ENCODE measurements around the gene ADD1.

ADD1 gene

DNA sequence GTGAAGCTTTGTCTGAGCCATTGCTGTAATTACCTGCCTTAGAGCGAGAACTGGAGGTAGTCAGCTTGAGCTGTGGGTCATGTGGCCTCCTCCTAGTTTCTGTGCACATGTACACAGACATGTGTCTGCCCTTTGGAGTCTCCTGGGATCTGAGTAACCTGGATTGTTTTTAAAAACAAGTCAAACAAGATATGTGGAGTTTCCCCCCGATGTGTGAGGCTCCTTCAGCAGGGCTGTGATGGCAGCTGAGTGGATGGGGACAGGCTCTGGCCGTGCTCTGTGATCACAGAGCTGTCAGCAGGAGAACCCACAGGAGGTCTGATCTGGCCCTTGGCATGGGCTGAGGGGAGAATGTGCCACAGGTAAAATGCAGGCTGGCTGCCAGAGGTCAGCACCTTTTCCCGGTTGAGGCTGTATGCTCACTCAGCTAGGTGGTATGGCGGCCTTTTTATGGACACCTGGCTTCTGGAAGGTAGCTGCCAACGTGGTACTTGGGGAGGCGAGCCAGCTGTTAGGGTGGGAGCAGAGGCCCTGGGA is 81.2 kb downstream of the ADD1 start:
- FAIRE-seq: no peak

DNA sequence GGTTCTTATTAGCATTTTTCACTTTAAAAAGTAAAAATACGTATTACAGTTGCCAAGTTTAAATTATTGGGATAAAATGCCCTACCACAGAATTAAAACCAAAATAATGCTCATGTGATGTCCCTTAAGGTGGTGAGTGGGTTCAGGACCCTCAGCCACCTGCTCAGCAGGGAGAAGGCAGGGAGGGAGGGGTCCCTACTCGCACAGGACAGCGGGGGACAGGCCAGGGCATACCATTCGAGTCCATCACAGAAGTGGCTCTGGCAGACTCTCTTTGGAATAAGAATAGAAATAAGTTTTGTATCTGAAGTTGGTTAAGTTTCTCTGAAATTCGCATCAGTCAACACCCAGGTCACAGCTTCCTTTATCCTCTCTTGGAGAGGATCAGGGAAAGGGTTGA is 81.9 kb downstream of the ADD1 start:
- FAIRE-seq: no peak

GRCh38 chr4:2925931-2926860 is 82.6 kb downstream of the ADD1 start:
- no peak for FAIRE-seq

DNA sequence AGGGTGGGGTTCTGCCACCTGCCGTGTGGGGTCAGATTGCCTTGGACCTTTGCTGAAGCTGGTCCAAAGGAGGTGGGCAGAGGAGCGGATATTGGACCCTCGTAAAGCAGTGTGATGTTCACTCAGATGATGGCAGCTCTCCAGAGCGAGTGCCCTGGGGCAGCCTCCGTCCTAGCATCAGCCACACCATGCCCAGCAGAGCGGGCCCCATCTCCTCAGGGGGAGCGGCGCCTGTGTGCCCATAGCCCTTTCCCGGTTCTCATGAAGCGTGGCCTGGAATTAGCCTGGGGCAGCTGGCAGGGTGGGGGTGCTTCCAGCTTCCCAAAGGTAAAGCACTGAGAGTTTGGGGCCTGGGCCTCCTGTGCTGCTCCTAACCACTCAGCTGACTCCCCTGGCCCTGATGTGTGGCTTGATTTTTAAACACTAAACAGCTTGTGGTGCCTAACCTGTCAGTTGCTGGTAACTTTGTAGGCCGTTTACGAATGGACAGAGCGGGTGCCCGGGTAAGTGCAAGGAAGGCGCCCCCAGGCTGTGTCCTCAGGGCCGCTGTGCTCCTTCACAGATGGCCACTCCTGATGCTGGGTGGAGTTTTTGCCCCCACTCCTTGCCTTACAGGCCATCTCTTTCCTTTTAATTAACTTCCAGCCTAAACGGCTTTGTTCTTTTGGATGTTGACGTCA is 83.5 kb downstream of the ADD1 start:
- FAIRE-seq: no peak

DNA sequence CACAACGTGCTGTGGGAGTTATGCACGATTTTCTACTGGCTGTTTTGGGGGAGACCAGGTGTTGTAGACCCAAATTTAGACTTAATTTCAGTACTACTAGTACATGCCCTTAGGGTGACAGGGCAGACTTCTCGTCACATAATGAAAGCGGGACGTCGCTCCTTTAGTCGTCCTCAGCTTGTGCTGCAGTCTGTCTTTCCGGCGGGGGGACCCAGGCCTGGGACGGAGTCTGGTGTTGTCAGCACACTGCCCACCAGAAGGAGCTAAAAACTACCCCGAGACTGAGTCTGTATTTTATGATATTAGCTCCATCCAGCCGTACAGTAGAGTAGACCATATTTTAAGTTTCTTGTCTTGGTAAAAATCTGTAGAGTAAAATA is 84.0 kb downstream of the ADD1 start:
- FAIRE-seq: no peak

DNA sequence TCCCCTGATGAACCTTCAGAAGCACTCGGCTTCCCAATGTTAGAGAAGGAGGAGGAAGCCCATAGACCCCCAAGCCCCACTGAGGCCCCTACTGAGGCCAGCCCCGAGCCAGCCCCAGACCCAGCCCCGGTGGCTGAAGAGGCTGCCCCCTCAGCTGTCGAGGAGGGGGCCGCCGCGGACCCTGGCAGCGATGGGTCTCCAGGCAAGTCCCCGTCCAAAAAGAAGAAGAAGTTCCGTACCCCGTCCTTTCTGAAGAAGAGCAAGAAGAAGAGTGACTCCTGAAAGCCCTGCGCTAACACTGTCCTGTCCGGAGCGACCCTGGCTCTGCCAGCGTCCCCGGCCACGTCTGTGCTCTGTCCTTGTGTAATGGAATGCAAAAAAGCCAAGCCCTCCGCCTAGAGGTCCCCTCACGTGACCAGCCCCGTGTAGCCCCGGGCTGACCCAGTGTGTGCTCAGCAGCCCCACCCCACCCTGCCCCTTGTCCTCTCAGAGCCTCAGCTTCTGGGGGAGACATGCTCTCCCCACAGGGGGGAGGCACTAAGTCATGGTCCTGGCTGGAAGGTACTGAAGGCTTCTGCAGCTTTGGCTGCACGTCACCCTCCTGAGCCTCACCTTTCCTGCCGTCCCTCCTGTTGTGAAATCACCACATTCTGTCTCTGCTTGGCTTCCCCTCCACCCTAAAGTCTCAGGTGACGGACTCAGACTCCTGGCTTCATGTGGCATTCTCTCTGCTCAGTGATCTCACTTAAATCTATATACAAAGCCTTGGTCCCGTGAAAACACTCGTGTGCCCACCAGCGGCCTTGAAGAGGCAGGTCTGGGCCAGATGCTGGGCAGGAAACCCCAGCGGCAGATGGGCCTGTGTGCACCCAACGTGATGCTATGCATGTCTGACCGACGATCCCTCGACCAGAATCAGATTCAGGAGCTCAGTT is 84.9 kb downstream of the ADD1 start:
- no peak for FAIRE-seq

DNA sequence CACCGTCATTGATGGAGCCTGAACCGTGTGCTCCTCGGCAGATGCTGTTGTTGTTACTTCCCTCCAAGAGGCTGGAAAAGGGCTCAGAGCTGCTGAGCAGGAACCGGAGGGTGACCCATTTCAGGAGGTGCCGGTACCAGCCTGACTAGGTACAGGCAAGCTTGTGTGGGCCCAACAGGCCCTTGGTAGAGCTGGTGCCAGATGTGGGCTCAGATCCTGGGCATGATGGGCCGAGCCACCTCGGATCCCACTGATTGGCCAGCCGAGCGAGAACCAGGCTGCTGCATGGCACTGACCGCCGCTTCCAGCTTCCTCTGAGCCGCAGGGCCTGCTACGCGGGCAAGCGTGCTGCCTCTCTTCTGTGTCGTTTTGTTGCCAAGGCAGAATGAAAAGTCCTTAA is 85.8 kb downstream of the ADD1 start:
- FAIRE-seq: no peak

DNA sequence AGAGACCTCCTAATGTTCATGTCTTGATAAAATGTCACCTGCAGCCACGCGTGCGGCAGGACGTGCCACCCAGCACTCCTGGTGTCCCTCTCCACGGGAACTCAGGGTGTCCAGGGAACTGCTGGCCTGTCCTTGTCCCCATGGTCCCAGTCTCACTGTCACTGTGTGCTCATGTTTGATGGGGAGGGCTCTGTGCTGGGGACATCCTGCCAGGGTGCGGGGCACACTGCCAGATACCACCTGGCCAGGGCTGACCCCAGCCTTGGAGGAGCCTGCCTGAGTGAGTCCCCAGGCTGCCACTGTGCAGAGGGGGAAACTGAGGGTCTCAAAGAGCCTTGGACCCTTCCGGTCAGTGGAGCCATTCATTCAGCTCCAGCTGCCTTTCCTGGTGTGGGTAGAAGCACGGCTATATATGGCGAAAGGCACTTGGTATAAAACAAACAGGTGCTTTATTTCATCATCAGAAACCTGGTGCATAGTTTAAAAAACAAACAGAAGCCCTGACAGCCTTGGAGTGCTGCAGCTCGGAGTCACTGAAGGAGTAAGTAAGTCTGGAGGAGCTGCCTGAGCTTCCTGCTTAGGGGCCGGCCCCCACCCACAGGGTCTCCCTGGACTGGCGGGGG is 86.6 kb downstream of the ADD1 start:
- FAIRE-seq: no peak

DNA sequence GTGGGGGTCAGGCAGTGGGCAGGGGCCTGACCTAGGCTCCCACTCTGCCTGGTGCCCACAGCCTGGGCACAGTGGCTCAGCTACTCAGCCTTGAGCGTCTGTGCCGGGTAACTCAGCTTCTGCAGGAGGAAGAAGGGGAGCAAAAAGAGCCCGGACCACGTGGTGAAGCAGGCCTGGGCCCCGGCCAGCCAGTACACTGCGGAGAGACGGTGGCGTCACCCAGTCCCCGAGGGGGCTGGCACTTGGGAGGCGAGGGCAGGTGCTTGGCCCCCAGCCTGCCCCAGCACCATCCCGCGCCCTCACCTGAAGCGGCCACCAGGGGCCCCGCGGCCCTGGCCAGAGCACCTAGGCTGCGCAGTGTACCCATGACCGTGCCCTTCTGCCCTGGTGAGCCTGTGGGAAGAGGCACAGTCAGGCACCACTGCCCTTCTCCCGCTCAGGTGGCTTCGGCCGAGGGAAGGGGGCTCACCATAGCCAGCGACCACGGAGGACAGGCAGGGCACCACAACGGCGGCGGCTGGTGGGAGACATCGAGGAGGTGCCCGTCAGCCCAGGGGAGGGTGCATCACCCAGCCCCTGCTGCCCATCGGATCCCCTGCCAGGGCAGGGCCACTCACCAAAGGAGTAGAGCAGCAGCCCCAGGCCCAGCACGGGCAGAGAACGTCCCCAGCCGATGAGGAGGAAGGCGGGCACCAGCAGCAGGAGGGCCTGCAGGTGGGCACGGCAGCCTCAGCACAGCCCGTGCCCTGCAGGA is 87.3 kb downstream of the ADD1 start:
- FAIRE-seq: no peak

GRCh38 chr4:2931512-2932301 is 88.1 kb downstream of the ADD1 start:
- FAIRE-seq: no peak

DNA sequence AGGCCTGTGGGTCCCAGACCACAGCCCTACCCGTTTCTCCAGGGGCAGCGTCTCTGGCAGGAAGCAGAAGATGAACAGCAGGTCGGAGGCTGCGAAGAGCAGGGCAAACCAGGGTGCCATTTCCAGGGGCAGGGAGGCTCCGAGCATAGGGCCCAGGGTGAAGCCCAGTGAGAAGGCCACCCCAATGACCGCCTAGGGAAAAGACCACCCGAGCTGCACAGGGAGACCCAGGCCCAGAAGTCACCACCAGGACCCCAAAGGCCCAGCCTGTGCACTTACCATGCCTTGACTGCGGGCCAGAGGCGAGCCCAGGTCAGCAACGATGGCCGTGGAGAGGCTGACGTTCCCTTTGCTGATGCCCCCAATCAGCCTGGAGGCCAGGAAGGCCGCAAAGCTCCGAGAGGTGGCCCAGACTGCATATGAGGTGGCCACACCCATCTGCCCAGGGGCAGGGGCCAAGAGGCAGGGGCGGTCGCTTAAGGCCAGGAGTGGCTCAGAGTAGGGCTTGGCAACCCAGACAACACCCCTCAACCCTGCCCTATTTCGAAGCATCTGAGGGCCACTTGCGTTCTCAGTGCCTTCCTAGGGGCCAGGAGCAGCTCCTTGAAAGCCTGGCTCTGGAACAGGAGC is 88.8 kb downstream of the ADD1 start:
- FAIRE-seq: no peak

GRCh38 chr4:2932951-2933565 is 89.4 kb downstream of the ADD1 start:
- no peak for FAIRE-seq

- FAIRE-seq: no peak
These were observed 90.0 kb downstream of the ADD1 start for GRCh38 chr4:2933566-2934076.

DNA sequence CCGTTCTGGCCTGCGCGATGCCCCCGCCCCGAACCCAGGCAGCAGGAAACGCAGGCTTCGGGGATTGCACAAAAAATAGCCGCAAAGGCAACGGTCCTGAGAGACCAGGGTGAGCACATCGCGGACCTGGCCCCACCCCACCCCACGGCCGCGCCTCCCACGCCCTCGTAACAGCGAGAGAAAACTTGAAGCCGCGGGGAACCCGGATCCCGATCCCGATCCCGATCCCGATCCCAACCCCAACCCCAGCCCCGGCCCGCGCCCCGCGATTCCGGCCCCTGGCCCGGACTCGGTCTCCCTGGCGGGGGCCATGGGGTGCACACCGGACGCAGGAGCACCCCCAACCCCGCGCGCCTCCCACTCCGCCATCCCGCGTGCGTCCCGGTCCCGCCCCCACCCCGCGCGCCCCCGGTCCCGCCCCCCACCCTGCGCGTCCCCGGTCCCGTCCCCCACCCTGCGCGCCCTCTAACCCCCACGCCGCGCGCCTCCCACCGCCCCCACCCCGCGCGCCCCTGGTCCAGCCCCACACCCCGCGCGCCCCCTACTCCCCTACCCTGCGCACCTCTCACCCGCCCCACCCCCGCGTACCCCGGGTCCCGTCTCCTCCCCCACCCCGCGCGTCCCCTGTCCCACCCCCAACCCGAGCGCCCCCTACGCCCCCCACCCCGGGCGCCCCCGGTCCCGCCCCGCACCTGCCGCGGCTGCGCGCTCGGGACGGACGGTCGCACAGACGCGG is 90.6 kb downstream of the ADD1 start:
- FAIRE-seq: no peak

DNA sequence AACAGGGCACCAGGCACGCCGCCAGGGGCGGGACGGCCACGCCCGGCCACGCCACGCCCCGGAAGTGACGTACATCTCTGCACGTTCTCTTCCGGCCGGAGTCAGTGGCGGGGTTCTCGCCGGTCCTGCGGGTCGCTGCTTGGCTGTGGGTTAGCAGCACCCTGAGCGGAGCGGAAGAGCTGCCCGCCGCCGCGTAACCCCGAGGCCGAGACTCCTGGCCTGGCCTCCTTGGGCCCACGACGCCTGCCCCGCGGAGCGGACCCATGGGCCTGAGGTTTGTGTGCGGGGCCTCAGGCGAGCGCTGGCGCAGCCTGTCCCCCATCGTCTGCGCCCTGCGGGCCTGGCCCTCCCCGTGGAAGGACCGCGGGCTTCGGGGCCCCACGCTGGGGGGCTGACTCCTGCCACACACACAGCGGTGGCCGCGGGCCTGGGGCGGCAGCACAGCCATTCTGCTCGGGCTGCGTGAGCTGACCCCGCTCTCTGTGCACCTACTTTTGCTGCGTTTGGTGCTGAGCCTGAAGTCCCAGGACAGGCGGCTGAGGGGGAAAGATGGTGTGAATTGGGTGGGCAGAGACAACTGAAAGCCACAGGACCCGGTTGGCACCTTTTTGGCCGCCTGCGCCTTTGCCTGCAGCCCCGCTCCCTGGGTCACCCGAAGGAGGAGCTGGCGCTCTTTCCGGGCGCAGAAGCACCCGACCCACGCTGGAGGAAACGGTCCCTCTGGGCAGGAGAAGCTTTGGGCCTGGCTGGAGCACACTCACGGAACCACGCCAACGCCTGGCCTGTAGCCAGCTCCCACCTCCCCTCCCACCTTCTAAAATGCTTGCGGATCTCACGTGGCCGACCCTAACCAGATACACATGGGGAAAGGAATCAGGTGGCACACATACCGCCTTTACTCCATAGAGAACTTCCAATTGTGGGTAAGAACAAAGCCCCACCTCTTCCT is 91.4 kb downstream of the ADD1 start:
- FAIRE-seq: no peak

GRCh38 chr4:2935762-2936743 is 92.4 kb downstream of the ADD1 start:
- FAIRE-seq: no peak

Measured in TTC549 (cell line).